ENCODE measurements around the gene HGF.

HGF gene

GRCh38 chr7:81688622-81689411 lies 81.0 kb downstream of the HGF start:
- FAIRE-seq (no peak), DNase-seq (ENCODE audit: extremely low spot score, insufficient read length, low read depth) (no peak)

DNA sequence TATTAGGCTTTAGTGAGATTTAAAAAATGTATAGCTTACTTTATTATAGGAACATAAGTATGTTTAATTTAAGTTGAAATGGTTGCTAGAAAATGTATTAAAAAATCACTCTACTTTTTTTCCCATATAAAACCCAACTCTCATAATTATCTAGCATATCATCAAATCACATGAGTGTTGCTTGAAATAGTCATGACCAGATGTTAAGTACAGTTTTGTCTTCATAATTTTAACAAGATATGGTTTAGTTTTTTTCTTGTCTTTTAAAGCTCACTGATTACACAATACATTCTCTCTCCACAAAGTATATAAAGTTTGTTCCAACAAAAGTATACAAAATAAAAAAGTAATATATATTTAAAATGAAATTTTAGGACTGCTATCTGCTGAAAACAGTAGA lies 82.8 kb downstream of the HGF start:
- DNase-seq (ENCODE audit: extremely low spot score, insufficient read length, low read depth) (no peak), FAIRE-seq (no peak)

DNA sequence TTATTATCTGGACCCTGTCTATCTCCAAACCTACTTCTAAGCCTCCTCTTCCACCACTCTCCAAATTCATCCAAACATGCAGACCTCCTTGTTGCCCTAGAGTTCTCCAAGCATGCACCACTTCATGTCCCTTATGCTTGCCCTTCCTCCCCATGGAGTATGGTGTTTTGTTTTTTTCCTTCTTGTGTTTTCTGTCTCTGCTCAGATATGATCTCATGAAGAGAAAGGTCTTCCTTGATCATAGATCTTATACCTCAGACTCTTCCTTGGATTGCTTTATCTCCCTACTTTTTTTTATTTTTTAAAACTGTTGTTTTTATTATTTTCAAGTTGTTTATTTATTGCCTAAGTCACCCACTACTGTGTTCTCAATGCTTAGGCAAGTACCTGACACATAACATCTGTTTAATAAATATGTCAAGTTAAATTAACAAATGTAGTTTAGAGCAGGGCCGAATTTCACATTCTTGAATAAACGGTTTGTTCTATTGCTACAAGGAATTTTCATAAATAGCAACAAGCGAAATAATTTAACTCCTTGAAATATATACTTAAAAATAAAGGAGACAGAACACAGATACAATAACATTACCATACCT lies 84.5 kb downstream of the HGF start:
- FAIRE-seq (no peak), DNase-seq (ENCODE audit: extremely low spot score, insufficient read length, low read depth) (no peak)

GRCh38 chr7:81684514-81685269 lies 85.2 kb downstream of the HGF start:
- no peak for FAIRE-seq
- DNase-seq (ENCODE audit: extremely low spot score, insufficient read length, low read depth): no peak

DNA sequence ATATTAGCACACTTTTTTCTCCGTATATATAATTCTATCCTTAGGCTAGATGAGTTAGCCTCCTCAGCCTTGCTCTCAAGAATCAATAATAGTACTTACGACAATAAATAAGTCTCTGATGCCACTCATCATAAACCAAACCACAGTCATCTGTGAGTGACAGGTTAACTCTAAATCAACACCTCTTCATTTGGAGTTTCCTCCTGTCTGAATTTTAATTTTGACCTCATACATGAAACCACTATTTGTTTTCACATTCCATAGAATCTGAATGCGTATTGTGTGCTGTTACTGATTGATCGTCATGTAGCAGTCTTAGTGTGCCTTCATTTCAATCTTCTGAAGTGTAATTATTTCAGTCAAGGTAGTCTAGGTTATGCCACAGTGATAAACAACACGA lies 85.8 kb downstream of the HGF start:
- FAIRE-seq (no peak), DNase-seq (ENCODE audit: extremely low spot score, insufficient read length, low read depth) (no peak)

GRCh38 chr7:81682873-81683272 lies 87.0 kb downstream of the HGF start:
- no peak for DNase-seq (ENCODE audit: extremely low spot score, insufficient read length, low read depth)
- no peak for FAIRE-seq

- no peak for FAIRE-seq
- DNase-seq (ENCODE audit: extremely low spot score, insufficient read length, low read depth): no peak
These were observed 89.7 kb downstream of the HGF start for GRCh38 chr7:81680120-81680519.

DNA sequence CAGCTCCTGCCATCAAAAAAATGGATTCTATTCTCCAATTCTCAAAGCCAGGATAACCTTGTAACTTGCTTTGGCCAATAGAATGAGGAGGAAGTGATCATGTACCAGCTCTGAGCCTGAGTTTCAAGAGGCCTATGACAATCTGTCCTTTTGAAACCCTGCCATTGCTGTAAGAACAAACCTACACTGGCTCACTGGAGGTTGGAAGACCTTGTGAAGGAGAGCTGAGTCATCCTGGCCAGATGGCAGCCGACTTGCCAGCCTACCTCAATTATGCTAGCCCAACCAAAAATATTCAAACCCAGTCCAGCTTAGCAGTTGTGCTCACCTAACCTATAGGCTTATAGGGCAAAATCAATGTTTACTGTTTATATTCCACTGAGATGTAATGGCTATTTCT lies 93.0 kb downstream of the HGF start:
- no peak for FAIRE-seq
- DNase-seq (ENCODE audit: extremely low spot score, insufficient read length, low read depth): no peak

GRCh38 chr7:81676105-81676811 lies 93.6 kb downstream of the HGF start:
- DNase-seq (ENCODE audit: extremely low spot score, insufficient read length, low read depth) (no peak), FAIRE-seq (no peak)

GRCh38 chr7:81674431-81674830 lies 95.4 kb downstream of the HGF start:
- DNase-seq (ENCODE audit: extremely low spot score, insufficient read length, low read depth) (no peak), FAIRE-seq (no peak)

DNA sequence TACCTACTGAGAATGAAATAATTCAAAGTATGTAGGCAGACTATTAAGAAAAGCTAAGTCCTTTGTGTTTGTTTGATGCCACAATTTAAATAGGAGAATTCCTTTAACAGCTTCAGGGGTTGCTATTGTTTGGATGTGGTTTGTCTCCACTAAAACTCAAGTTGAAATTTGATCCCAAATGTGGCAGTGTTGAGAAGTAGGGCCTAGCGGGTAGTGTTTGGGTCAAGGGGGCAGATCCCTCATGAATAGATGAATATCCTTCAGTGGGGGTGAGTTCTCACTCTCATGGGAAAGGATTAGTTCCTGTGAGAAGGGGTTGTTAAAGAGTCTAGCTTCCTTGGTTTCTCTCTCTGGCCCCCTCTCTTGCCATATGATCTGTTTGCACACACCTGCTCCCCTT lies 97.0 kb downstream of the HGF start:
- FAIRE-seq (no peak), DNase-seq (ENCODE audit: extremely low spot score, insufficient read length, low read depth) (no peak)

- DNase-seq (ENCODE audit: extremely low spot score, insufficient read length, low read depth): no peak
These were observed 100.3 kb downstream of the HGF start for GRCh38 chr7:81669476-81670105.

DNA sequence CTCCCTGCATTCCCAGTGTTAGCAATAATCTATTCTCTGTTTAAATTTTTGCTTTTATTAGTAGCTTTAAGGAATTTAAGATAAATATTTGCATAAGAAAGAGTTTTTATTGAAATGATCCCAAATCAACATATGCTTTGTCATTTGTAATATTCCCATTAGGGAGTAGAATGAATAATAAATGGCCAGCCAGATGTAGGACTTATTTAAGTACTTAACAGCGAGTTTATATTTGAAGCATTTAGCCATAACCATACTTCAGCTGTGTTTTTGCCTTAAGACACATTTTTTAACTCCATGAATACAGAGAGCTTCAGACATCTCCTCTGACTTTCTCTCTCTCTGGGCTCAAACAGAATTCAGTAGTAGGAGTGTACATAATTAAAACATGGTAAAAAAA lies 103.6 kb downstream of the HGF start:
- no peak for FAIRE-seq

More at GRCh38 chr7:81669476-81670105, 100.3 kb downstream of the HGF start:
- no peak for FAIRE-seq

DNA sequence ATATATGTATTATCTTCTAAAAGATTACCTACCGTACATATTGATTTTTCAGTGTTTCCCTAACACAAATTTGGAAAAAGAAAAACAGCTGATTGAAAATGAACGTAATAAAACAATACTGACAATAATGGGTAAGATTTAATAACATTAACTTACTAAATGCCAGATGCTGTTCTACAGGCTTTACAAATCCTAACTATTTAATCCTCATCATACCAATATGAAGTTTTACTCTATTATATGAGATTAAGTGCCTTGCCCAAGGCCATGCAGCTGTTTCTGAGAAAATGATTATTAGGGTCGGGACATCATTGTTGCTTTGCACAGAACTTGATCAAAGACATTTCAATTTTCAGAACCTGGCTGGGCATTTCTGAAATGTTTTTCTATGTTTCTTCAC lies 104.6 kb downstream of the HGF start:
- no peak for DNase-seq (ENCODE audit: extremely low spot score, insufficient read length, low read depth)
- no peak for FAIRE-seq

More for the DNA sequence above, 103.6 kb downstream of the HGF start:
- DNase-seq (ENCODE audit: extremely low spot score, insufficient read length, low read depth): no peak

DNA sequence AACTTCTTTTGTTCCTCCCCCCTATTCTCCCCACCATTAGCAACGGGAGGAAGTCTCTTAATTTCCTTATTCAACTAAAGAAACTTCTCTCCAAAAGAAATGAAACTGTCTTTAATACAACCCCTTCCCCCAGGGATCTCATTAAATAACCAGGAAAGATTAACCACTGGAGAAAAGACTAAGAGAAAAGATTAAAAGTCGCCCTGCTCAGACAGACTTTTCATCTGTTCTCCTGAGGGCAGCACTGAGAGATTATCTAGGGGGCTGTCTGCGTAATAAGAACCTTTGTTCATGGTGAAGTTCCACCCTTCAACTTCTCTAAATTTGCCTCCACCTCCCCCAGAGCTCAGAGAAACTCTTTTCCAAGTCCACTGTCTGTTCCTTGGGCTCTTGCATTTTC lies 105.5 kb downstream of the HGF start:
- no peak for DNase-seq (ENCODE audit: extremely low spot score, insufficient read length, low read depth)
- no peak for FAIRE-seq

GRCh38 chr7:81662531-81662930 lies 107.3 kb downstream of the HGF start:
- DNase-seq (ENCODE audit: extremely low spot score, insufficient read length, low read depth) (no peak), FAIRE-seq (no peak)

- FAIRE-seq (no peak), DNase-seq (ENCODE audit: extremely low spot score, insufficient read length, low read depth) (no peak)
These were observed 110.0 kb downstream of the HGF start for GRCh38 chr7:81659697-81660395.

- FAIRE-seq: no peak
These were observed 112.3 kb downstream of the HGF start for GRCh38 chr7:81657551-81657950.

GRCh38 chr7:81655271-81655670 lies 114.6 kb downstream of the HGF start:
- DNase-seq (ENCODE audit: extremely low spot score, insufficient read length, low read depth): no peak
- FAIRE-seq: no peak

More at GRCh38 chr7:81657551-81657950, 112.3 kb downstream of the HGF start:
- no peak for DNase-seq (ENCODE audit: extremely low spot score, insufficient read length, low read depth)

All from GM18507 (cell line).